Testis (tissue), 2 donors: ENCODE data around the gene RNF144B.

Source experiments
- POLR2A ChIP-seq: fragments of 450-650 bp; IDR thresholded peaks from one replicate; pipeline ENCODE4 v1.6.1; 2017; ENCODE audit warnings: antibody characterized with exemption, mild to moderate bottlenecking, moderate library complexity
- TF ChIP-seq, protein P1 (sequence below), 3 experiments: fragments of 450-650 bp in 2 of 3; fragments of 200-600 bp in 1 of 3; sonication (generic) in 1 of 3; IDR thresholded peaks; one replicate each; pipeline ENCODE4 v1.5.1; 2016 to 2019; ENCODE audit warnings: antibody characterized with exemption in 3 of 3, mild to moderate bottlenecking in 2 of 3, moderate library complexity in 1 of 3

- TF ChIP-seq, protein P1, sequence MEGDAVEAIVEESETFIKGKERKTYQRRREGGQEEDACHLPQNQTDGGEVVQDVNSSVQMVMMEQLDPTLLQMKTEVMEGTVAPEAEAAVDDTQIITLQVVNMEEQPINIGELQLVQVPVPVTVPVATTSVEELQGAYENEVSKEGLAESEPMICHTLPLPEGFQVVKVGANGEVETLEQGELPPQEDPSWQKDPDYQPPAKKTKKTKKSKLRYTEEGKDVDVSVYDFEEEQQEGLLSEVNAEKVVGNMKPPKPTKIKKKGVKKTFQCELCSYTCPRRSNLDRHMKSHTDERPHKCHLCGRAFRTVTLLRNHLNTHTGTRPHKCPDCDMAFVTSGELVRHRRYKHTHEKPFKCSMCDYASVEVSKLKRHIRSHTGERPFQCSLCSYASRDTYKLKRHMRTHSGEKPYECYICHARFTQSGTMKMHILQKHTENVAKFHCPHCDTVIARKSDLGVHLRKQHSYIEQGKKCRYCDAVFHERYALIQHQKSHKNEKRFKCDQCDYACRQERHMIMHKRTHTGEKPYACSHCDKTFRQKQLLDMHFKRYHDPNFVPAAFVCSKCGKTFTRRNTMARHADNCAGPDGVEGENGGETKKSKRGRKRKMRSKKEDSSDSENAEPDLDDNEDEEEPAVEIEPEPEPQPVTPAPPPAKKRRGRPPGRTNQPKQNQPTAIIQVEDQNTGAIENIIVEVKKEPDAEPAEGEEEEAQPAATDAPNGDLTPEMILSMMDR (IDR thresholded peaks at IDR 0.05), result no peak
- no peak for TF ChIP-seq POLR2A
Measured at GRCh38 chr6:18353251-18353650, 33.9 kb upstream of the RNF144B start.
